ENCODE measurements around the gene AK3.

- TF ChIP-seq CTCF (IDR thresholded peaks at IDR 0.05; ENCODE audit: insufficient read depth, low read length, poor library complexity, severe bottlenecking) (no peak), EZH2phosphoT487 (conservative IDR thresholded peaks at IDR 0.05; ENCODE audit: low read length) (no peak)
Measured at GRCh38 chr9:4686112-4686511, 54.9 kb downstream of the AK3 start.
